22Rv1 (cell line): ENCODE data around the gene SUFU.

Experiments used
- ZFX ChIP-seq: fragments of 450-650 bp; IDR thresholded peaks from 2 replicates; pipeline ENCODE4 v1.6.1; 2017; ENCODE audit warnings: antibody characterized with exemption, borderline replicate concordance
- TF ChIP-seq, protein P1 (sequence below): fragments of 450-650 bp; IDR thresholded peaks from 2 replicates; pipeline ENCODE4 v1.5.1; 2017; ENCODE audit warnings: mild to moderate bottlenecking

DNA sequence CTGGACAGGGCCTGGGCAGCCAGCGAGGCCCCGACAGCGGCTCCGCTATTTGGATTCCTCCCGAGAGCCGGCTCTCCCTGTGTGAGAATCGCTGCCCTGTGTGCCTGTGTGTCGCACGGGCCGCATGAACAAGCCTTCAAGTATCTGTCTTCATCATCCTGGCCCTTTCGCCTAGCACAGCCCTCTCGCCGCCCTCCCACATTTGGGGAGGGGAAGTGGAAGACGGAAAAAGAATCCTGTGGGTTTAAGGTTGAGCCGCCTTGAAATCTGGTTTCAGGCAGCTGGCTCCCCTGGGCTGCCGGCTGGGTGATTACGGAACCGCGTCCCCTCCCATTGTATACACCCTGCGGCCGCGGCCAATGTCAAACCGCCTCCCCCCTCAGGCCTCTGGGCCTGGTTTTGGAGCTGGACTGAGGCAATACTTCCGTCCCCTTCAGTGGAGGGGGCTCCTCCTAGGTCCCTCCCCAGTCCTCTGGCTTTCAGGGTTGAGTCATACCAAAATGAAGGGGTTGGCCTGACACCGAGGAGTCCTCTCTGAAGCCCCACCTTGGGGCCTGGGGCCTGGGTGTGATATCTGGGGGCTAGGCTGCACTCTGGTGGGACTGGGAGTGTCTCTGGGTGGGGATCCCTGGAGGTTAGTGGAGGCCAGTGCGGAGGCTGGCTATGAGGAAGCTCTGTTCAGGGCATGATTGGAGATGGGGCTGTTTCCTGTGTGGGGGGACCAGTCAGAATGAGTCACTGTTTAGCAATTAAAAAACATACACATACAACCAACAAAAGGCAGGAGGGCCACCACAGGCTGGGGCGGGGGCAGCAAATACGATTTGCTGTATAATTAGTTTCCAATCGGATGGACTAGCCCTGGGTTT, 142.2 kb downstream of the SUFU start:
- TF ChIP-seq, protein P1, sequence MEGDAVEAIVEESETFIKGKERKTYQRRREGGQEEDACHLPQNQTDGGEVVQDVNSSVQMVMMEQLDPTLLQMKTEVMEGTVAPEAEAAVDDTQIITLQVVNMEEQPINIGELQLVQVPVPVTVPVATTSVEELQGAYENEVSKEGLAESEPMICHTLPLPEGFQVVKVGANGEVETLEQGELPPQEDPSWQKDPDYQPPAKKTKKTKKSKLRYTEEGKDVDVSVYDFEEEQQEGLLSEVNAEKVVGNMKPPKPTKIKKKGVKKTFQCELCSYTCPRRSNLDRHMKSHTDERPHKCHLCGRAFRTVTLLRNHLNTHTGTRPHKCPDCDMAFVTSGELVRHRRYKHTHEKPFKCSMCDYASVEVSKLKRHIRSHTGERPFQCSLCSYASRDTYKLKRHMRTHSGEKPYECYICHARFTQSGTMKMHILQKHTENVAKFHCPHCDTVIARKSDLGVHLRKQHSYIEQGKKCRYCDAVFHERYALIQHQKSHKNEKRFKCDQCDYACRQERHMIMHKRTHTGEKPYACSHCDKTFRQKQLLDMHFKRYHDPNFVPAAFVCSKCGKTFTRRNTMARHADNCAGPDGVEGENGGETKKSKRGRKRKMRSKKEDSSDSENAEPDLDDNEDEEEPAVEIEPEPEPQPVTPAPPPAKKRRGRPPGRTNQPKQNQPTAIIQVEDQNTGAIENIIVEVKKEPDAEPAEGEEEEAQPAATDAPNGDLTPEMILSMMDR: no peak
- TF ChIP-seq ZFX: no peak
